Upper lobe of left lung (tissue), 6 donors: Measurements from ENCODE around the gene CRYBB2. TPM values are rescaled to one million over a fixed set of nuclear protein-coding genes. Genes with fewer than 3 reads are reported as not detected.
A peak's percentile ranks its signal among the peaks of the same experiment; 100 is the strongest.
"Not testable (repeated sequence)": the region's sequence is repeated elsewhere in the genome, so short reads cannot be mapped to it uniquely, and the experiment has no call there.

ENCODE experiments used
- ATAC-seq, 2 donors: fragments of 200-7000 bp; cut with Tn5 transposase; one replicate each; pipeline ENCODE4 v1.9.1; 2022; ENCODE audit warnings: mild to moderate bottlenecking in 2 of 2, moderate library complexity in 2 of 2; ENCODE audit not compliant: low FRiP score in 2 of 2
- DNase-seq, 2 donors: peaks; one replicate each; pipeline ENCODE4 v3.0.0-alpha.2; 2019 to 2020
- H3K27ac ChIP-seq, 4 donors: fragments of 200-600 bp; sonication (generic); one replicate each; pipeline ENCODE4 v1.5.1; 2016 to 2019
- H3K27me3 ChIP-seq, 4 donors: fragments of 200-600 bp; sonication (generic); one replicate each; pipeline ENCODE4 v1.5.1; 2017 to 2019
- H3K36me3 ChIP-seq, 4 donors: fragments of 200-600 bp; sonication (generic); one replicate each; pipeline ENCODE4 v1.5.1; 2016 to 2019
- H3K4me1 ChIP-seq, 4 donors: fragments of 200-600 bp; sonication (generic); one replicate each; pipeline ENCODE4 v1.5.1; 2018 to 2019
- H3K4me3 ChIP-seq, 4 donors: fragments of 200-600 bp; sonication (generic); one replicate each; pipeline ENCODE4 v1.5.1; 2017 to 2019; ENCODE audit warnings: mild to moderate bottlenecking in 2 of 4, moderate library complexity in 1 of 4
- H3K9me3 ChIP-seq, 4 donors: fragments of 200-600 bp; sonication (generic); one replicate each; pipeline ENCODE4 v1.5.1; 2018 to 2019
- CTCF ChIP-seq, 6 experiments: fragments of 450-650 bp in 4 of 6; fragments of 200-600 bp in 2 of 6; sonication (generic) in 2 of 6; IDR thresholded peaks; one replicate each; pipeline ENCODE4 v1.5.1; 2016 to 2019; ENCODE audit warnings: antibody characterized with exemption in 6 of 6
- EP300 ChIP-seq, 4 donors: sonication (generic); formaldehyde crosslinking; IDR thresholded peaks; one replicate each; pipeline ENCODE4 v1.5.1; 2017; ENCODE audit warnings: antibody characterized with exemption in 4 of 4, control low read depth in 2 of 4
- POLR2A ChIP-seq, 4 donors: fragments of 450-650 bp; IDR thresholded peaks; one replicate each; pipeline ENCODE4 v1.5.1; 2016 to 2017; ENCODE audit warnings: antibody characterized with exemption in 4 of 4, mild to moderate bottlenecking in 2 of 4
- POLR2AphosphoS5 ChIP-seq, 2 donors: sonication (generic); formaldehyde crosslinking; IDR thresholded peaks; one replicate each; pipeline ENCODE4 v1.5.1; 2017; ENCODE audit warnings: antibody characterized with exemption in 2 of 2
- WGBS, 2 donors: methylation state at CpG; one replicate each; pipeline ENCODE4 v1.1.5; 2017 to 2018; 5-methylcytosine and 5-hydroxymethylcytosine counted together
- total RNA-seq, 6 donors: library from RNA; depleted of rRNA in 4 of 6; stranded (reverse); fragments of >200 nt in 4 of 6; gene quantifications; one replicate each; pipeline versions ENCODE4 v1.1.0 to v1.2.1, GENCODE V29; 2016 to 2021
- donor health status: DM: no; HTN: no; CAD: no; lungs with moderate emphysema.
- donor health status: DM: no; HTN: yes; CAD: no; lungs with severe emphysema.

CRYBB2 gene
- total RNA-seq, 6 donors from 2014 or later = 0.30 TPM; not detected in 5

GRCh38 chr22:25216230-25216629 is 3.2 kb upstream of the CRYBB2 start:
- H3K27ac ChIP-seq = no peak overlapping the region
- H3K9me3 ChIP-seq = no peaks in the 10 kb centered on the region
- DNase-seq (no peak), ATAC-seq (no peak)
- no peaks in the 10 kb centered on the region for H3K4me1 ChIP-seq
- WGBS, 2 donors = 72 to 74% methylated on average over 2 of the region's 2 CpGs
- no peaks in the 10 kb centered on the region for H3K27me3 ChIP-seq
- no peak for TF ChIP-seq POLR2A (IDR thresholded peaks at IDR 0.05)
- no peak for TF ChIP-seq POLR2AphosphoS5 (IDR thresholded peaks at IDR 0.05)
- TF ChIP-seq CTCF (IDR thresholded peaks at IDR 0.05) = no peak
- no peak for TF ChIP-seq EP300 (IDR thresholded peaks at IDR 0.05)
- no peaks in the 10 kb centered on the region for H3K36me3 ChIP-seq
- H3K4me3 ChIP-seq = no peak overlapping the region

- peak in 1 of 2 donors; percentile 31 for DNase-seq
- H3K4me3 ChIP-seq = no peak overlapping the region
- ATAC-seq = no peak
Measured at GRCh38 chr22:25219948-25220442, 556 bp downstream of the CRYBB2 start.

GRCh38 chr22:25221790-25222189 is 2.4 kb downstream of the CRYBB2 start:
- no peaks in the 10 kb centered on the region for H3K27me3 ChIP-seq
- no peaks in the 10 kb centered on the region for H3K36me3 ChIP-seq
- TF ChIP-seq EP300 (IDR thresholded peaks at IDR 0.05) = no peak
- TF ChIP-seq POLR2A (IDR thresholded peaks at IDR 0.05) = no peak
- no peak for TF ChIP-seq POLR2AphosphoS5 (IDR thresholded peaks at IDR 0.05)
- no peak for TF ChIP-seq CTCF (IDR thresholded peaks at IDR 0.05)
- H3K4me3 ChIP-seq = no peak overlapping the region
- H3K9me3 ChIP-seq = no peaks in the 10 kb centered on the region
- no peaks in the 10 kb centered on the region for H3K4me1 ChIP-seq
- WGBS, 2 donors = 75 to 85% methylated on average over 4 to 8 of the region's 8 CpGs
- no peak overlapping the region for H3K27ac ChIP-seq
- ATAC-seq (no peak), DNase-seq (no peak)

More at GRCh38 chr22:25219948-25220442, 556 bp downstream of the CRYBB2 start:
- Histone ChIP-seq H3K9me3 (no peaks in the 10 kb centered on the region), H3K27me3 (no peaks in the 10 kb centered on the region), H3K36me3 (no peaks in the 10 kb centered on the region), H3K4me1 (no peaks in the 10 kb centered on the region), H3K27ac (no peak overlapping the region)
- no peak for TF ChIP-seq EP300 (IDR thresholded peaks at IDR 0.05)
- TF ChIP-seq POLR2A (IDR thresholded peaks at IDR 0.05) = no peak
- no peak for TF ChIP-seq CTCF (IDR thresholded peaks at IDR 0.05)
- no peak for TF ChIP-seq POLR2AphosphoS5 (IDR thresholded peaks at IDR 0.05)
- WGBS, 2 donors = 54 to 74% methylated on average over 3 to 4 of the region's 4 CpGs

- H3K4me3 ChIP-seq = no peak overlapping the region
- DNase-seq (no peak), ATAC-seq (no peak)
- H3K36me3 ChIP-seq = no peaks in the 10 kb centered on the region
- WGBS, 2 donors = 85 to 90% methylated on average over 8 to 10 of the region's 12 CpGs
- no peaks in the 10 kb centered on the region for H3K27me3 ChIP-seq
- H3K9me3 ChIP-seq = no peaks in the 10 kb centered on the region
- TF ChIP-seq POLR2A (IDR thresholded peaks at IDR 0.05) (no peak), POLR2AphosphoS5 (IDR thresholded peaks at IDR 0.05) (no peak), CTCF (IDR thresholded peaks at IDR 0.05) (no peak), EP300 (IDR thresholded peaks at IDR 0.05) (no peak)
- H3K27ac ChIP-seq = no peak overlapping the region
- H3K4me1 ChIP-seq = no peaks in the 10 kb centered on the region
Measured at GRCh38 chr22:25223269-25223850, 3.9 kb downstream of the CRYBB2 start.

- TF ChIP-seq EP300 (IDR thresholded peaks at IDR 0.05) = no peak
- no peak for TF ChIP-seq POLR2A (IDR thresholded peaks at IDR 0.05)
- no peak for TF ChIP-seq POLR2AphosphoS5 (IDR thresholded peaks at IDR 0.05)
- TF ChIP-seq CTCF (IDR thresholded peaks at IDR 0.05) = no peak
- Histone ChIP-seq H3K36me3 (no peaks in the 10 kb centered on the region), H3K4me3 (no peak overlapping the region), H3K27ac (no peak overlapping the region), H3K4me1 (no peaks in the 10 kb centered on the region), H3K27me3 (no peaks in the 10 kb centered on the region), H3K9me3 (no peaks in the 10 kb centered on the region)
- ATAC-seq = no peak
- DNase-seq = peak in 1 of 2 donors; percentile 40
- WGBS, 2 donors = 88 to 93% methylated on average over 13 of the region's 13 CpGs
Measured at GRCh38 chr22:25228822-25229221, 9.4 kb downstream of the CRYBB2 start.

- not testable (repeated sequence) for H3K4me3 ChIP-seq, H3K4me1 ChIP-seq, ATAC-seq, H3K27ac ChIP-seq, DNase-seq, H3K9me3 ChIP-seq, H3K27me3 ChIP-seq, H3K36me3 ChIP-seq
- 70 to 85% methylated on average over 2 of the region's 2 CpGs for WGBS, 2 donors
Measured at GRCh38 chr22:25230760-25231159, 11.3 kb downstream of the CRYBB2 start.
